IMR-90 (cell line): ENCODE data around the gene PRSS21. TPM values are rescaled to one million over a fixed set of nuclear protein-coding genes. Genes with fewer than 3 reads are reported as not detected.

ENCODE experiments used
- ATAC-seq: fragments of 200-7000 bp; cut with Tn5 transposase; 2 replicates; pipeline ENCODE4 v1.9.1; 2020; ENCODE audit warnings: low read depth, mild to moderate bottlenecking, moderate library complexity
- BruUV-seq: library from RNA; stranded (reverse); fragments of 400-500 nt; replicated peaks from 2 replicates; lab custom pipeline; 2021; lab: Mats Ljungman, UMichigan
- CTCF ChIA-PET: fragments of 300-600 bp; formaldehyde crosslinking; extraction: SDS; loops from one replicate; lab custom pipeline; 2021; ENCODE audit warnings: antibody characterized with exemption; lab: Yijun Ruan, JAX
- POLR2A ChIA-PET: fragments of 300-600 bp; sonication (Branson Sonifier 250); formaldehyde crosslinking; loops from one replicate; lab custom pipeline; 2022; ENCODE audit warnings: antibody characterized with exemption; ENCODE audit not compliant: unreplicated experiment; lab: Charles Lee
- DNase-seq: peaks from one replicate; pipeline ENCODE4 v3.0.0; 2013
- H2AFZ ChIP-seq: replicated peaks from 2 replicates; pipeline ENCODE3; 2013; ENCODE audit warnings: low read length, mild to moderate bottlenecking; ENCODE audit not compliant: poor library complexity
- H2AK5ac ChIP-seq: 2 replicates; pipeline ENCODE4 v1.6.1; 2013; ENCODE audit warnings: low read depth, low read length, inconsistent platforms
- H2AK9ac ChIP-seq: replicated peaks from 2 replicates; pipeline ENCODE3; 2013; ENCODE audit warnings: mild to moderate bottlenecking, low read depth, low read length, moderate library complexity; ENCODE audit not compliant: poor library complexity
- H2BK120ac ChIP-seq: 2 replicates; pipeline ENCODE4 v1.6.1; 2013; ENCODE audit warnings: low read depth, low read length, inconsistent platforms
- H2BK15ac ChIP-seq: 3 replicates; pipeline ENCODE4 v1.6.1; 2013; ENCODE audit warnings: low read depth, low read length, inconsistent platforms
- H2BK20ac ChIP-seq: 2 replicates; pipeline ENCODE4 v1.6.1; 2013; ENCODE audit warnings: low read depth, mild to moderate bottlenecking, inconsistent platforms, low read length, moderate library complexity
- H2BK5ac ChIP-seq: 2 replicates; pipeline ENCODE4 v1.6.1; 2013; ENCODE audit warnings: mild to moderate bottlenecking, low read depth, low read length, inconsistent platforms; ENCODE audit not compliant: poor library complexity, severe bottlenecking
- H3K14ac ChIP-seq: replicated peaks from 2 replicates; pipeline ENCODE4 v1.6.1; 2013; ENCODE audit warnings: low read depth, low read length, inconsistent platforms
- H3K18ac ChIP-seq: 2 replicates; pipeline ENCODE4 v1.6.1; 2013; ENCODE audit warnings: low read depth, low read length, control low read depth
- H3K23ac ChIP-seq: 2 replicates; pipeline ENCODE4 v1.6.1; 2013; ENCODE audit warnings: low read depth, low read length, inconsistent platforms
- H3K27ac ChIP-seq: 2 replicates; pipeline ENCODE4 v1.5.1; 2013; ENCODE audit warnings: mild to moderate bottlenecking, control low read depth, low read length; ENCODE audit not compliant: insufficient read depth
- H3K27me3 ChIP-seq: 2 replicates; pipeline ENCODE4 v1.6.1; 2013; ENCODE audit warnings: low read length; ENCODE audit not compliant: control insufficient read depth, insufficient read depth
- H3K36me3 ChIP-seq: 2 replicates; pipeline ENCODE4 v1.6.1; 2013; ENCODE audit warnings: low read length, mixed read lengths; ENCODE audit not compliant: control insufficient read depth, insufficient read depth
- H3K4ac ChIP-seq: 2 replicates; pipeline ENCODE4 v1.6.1; 2013; ENCODE audit warnings: low read depth, low read length, inconsistent platforms
- H3K4me1 ChIP-seq: 2 replicates; pipeline ENCODE4 v1.6.1; 2013; ENCODE audit warnings: low read length, mixed read lengths; ENCODE audit not compliant: control insufficient read depth, insufficient read depth
- H3K4me2 ChIP-seq: 2 replicates; pipeline ENCODE4 v1.6.1; 2013; ENCODE audit warnings: low read depth, mild to moderate bottlenecking, control low read depth, low read length, moderate library complexity
- H3K4me3 ChIP-seq: 2 replicates; pipeline ENCODE4 v1.5.1; 2013; ENCODE audit warnings: low read depth, mild to moderate bottlenecking, control low read depth, low read length, moderate library complexity; ENCODE audit not compliant: insufficient read depth
- H3K56ac ChIP-seq: 2 replicates; pipeline ENCODE4 v1.6.1; 2013; ENCODE audit warnings: low read length, inconsistent platforms; ENCODE audit not compliant: insufficient read depth; ENCODE audit errors: extremely low read depth
- H3K79me1 ChIP-seq, 2 experiments: 2 replicates each; pipeline ENCODE4 v1.6.1; 2013; ENCODE audit warnings: low read length in 2 of 2, inconsistent platforms in 1 of 2, low read depth in 1 of 2
- H3K9ac ChIP-seq: 2 replicates; pipeline ENCODE4 v1.6.1; 2013; ENCODE audit warnings: low read depth, low read length, control low read depth
- H3K9me1 ChIP-seq: 2 replicates; pipeline ENCODE4 v1.6.1; 2013; ENCODE audit warnings: low read length, inconsistent platforms; ENCODE audit not compliant: insufficient read depth
- H3K9me3 ChIP-seq: 2 replicates; pipeline ENCODE4 v1.6.1; 2013; ENCODE audit warnings: low read length; ENCODE audit not compliant: control insufficient read depth, insufficient read depth
- H4K20me1 ChIP-seq: 2 replicates; pipeline ENCODE4 v1.6.1; 2013; ENCODE audit warnings: low read length, inconsistent platforms; ENCODE audit not compliant: insufficient read depth
- H4K5ac ChIP-seq: 2 replicates; pipeline ENCODE4 v1.6.1; 2013; ENCODE audit warnings: mild to moderate bottlenecking, low read depth, low read length, control low read depth
- H4K8ac ChIP-seq, 2 experiments: 2 replicates each; pipeline ENCODE4 v1.6.1; 2013; ENCODE audit warnings: low read depth in 2 of 2, low read length in 2 of 2, control low read depth in 1 of 2, inconsistent platforms in 1 of 2
- H4K91ac ChIP-seq: 2 replicates; pipeline ENCODE4 v1.6.1; 2013; ENCODE audit warnings: low read depth, low read length, inconsistent platforms; ENCODE audit not compliant: insufficient read depth
- BHLHE40 ChIP-seq: fragments of 150-350 bp; IDR thresholded peaks from 2 replicates; pipeline ENCODE4 v1.6.1; 2016; ENCODE audit warnings: mild to moderate bottlenecking, low read depth, low read length
- CEBPB ChIP-seq: IDR thresholded peaks from 2 replicates; pipeline ENCODE4 v1.6.1; 2012; ENCODE audit warnings: low read depth, low read length, improper control_type of control experiment
- CTCF ChIP-seq: conservative IDR thresholded peaks from 2 replicates; pipeline ENCODE4 v1.5.1; 2012; ENCODE audit warnings: mild to moderate bottlenecking, low read depth, low read length, improper control_type of control experiment
- ELK1 ChIP-seq: fragments of 150-350 bp; IDR thresholded peaks from 2 replicates; pipeline ENCODE4 v1.6.1; 2016; ENCODE audit warnings: low read depth, mild to moderate bottlenecking, low read length, moderate library complexity, borderline replicate concordance
- MAFK ChIP-seq: IDR thresholded peaks from 2 replicates; pipeline ENCODE4 v1.6.1; 2012; ENCODE audit warnings: low read depth, low read length, improper control_type of control experiment
- MAZ ChIP-seq: IDR thresholded peaks from 2 replicates; pipeline ENCODE4 v1.6.1; 2012; ENCODE audit warnings: low read depth, mild to moderate bottlenecking, low read length, improper control_type of control experiment, moderate library complexity, borderline replicate concordance
- MXI1 ChIP-seq: IDR thresholded peaks from 2 replicates; pipeline ENCODE4 v1.6.1; 2012; ENCODE audit warnings: low read depth, mild to moderate bottlenecking, low read length, moderate library complexity, borderline replicate concordance
- NFE2L2 ChIP-seq: fragments of 150-350 bp; IDR thresholded peaks from 2 replicates; pipeline ENCODE4 v1.6.1; 2016; ENCODE audit warnings: low read depth, mild to moderate bottlenecking, low read length
- SMC3 ChIP-seq: fragments of 150-350 bp; IDR thresholded peaks from 2 replicates; pipeline ENCODE4 v1.6.1; 2016; ENCODE audit warnings: low read depth, mild to moderate bottlenecking, antibody characterized with exemption, low read length, moderate library complexity
- WGBS, 2 experiments: methylation state at CpG; one replicate each; pipeline versions ENCODE4 v1.1.5 to v1.1.7; 2013; ENCODE audit warnings: missing lambda C conversion rate in 2 of 2; ENCODE audit not compliant: insufficient read length in 1 of 2; ENCODE audit errors: extremely low coverage in 2 of 2; 5-methylcytosine and 5-hydroxymethylcytosine counted together
- dilution Hi-C: fragments of 300-500 bp; cut with HindIII; formaldehyde crosslinking; loops from one replicate; pipeline ENCODE4 v1.14.3; 2018; ENCODE audit warnings: low sequenced_read_pairs; ENCODE audit not compliant: unreplicated experiment
- in situ Hi-C: fragments of 300-500 bp; cut with MboI; formaldehyde crosslinking; loops from 3 replicates; pipeline ENCODE4 v1.14.3; 2019; ENCODE audit warnings: low sequenced_read_pairs, inconsistent platforms, mixed read lengths
- intact Hi-C: fragments of 100-400 bp; cut with micrococcal nuclease; formaldehyde crosslinking; loops from 2 replicates; pipeline ENCODE4 v1.10.0; 2022
- polyA plus RNA-seq, 3 experiments: library from polyadenylated mRNA; depleted of rRNA; stranded (reverse); fragments of >200 nt; gene quantifications; 2 replicates each; pipeline ENCODE4 v1.2.3, GENCODE V29; 2012; ENCODE audit warnings: low replicate concordance in 1 of 3
- total RNA-seq: library from RNA; depleted of rRNA; stranded (reverse); fragments of >200 nt; gene quantifications from 2 replicates; pipeline ENCODE4 v1.2.3, GENCODE V29; 2012

The PRSS21 gene
- total and polyA plus RNA-seq, 2 of the 4 experiments (the other 2 are of a cell fraction), result 0.21 TPM; not detected in 1

DNA sequence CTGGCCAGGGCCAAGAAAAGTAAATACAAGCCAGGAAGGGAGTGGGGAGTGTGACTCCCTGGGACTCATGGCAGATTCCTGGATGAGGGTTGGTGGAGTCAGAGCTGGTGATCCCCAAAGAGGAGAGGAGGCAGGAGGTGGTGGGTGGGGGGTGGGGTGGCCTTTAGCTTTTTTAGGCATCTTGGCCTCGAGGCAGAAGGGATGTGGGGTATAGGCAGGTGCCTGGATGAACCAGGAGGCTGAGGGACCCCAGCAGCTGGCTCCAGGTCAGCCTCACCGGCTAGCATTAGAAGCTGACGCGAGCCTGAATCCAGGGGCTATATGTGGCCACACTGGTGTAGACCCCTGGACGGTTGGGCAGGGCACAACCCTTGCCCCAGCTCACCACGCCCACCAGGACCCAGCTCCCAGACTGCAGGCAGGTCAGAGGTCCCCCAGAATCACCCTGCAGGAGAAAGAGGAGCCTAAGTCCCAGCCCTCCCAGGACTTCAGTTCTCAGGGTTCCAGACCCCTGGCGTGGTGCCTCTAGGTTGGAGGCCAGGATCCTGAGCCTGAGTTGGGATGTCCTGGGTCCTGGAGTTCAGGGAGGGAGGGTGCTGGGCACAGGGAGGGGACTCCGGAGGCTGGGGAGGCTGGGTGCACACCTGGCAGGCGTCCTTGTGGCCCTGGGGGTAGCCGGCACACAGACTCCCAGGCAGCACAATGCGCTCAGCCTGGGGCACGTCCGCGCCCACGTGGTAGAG lies 32.5 kb upstream of the PRSS21 start:
- Histone ChIP-seq H2BK20ac (no peak overlapping the region), H3K14ac (no peak overlapping the region), H3K9ac (no peak overlapping the region), H3K79me1 (no peaks in the 10 kb centered on the region), H3K56ac (no peak overlapping the region), H4K91ac (no peak overlapping the region), H3K4me1 (no peaks in the 10 kb centered on the region), H4K5ac (no peak overlapping the region), H3K36me3 (no peaks in the 10 kb centered on the region), H4K20me1 (no peaks in the 10 kb centered on the region), H3K27me3 (peaks cover 54% of the 10 kb centered on the region), H2BK15ac (no peak overlapping the region), H3K4me2 (no peak overlapping the region), H2BK120ac (no peak overlapping the region), H3K4ac (no peak overlapping the region), H2BK5ac (no peak overlapping the region), H3K23ac (no peak overlapping the region), H2AK5ac (no peak overlapping the region), H2AFZ (peak overlapping the region; percentile 41), H4K8ac (no peak overlapping the region), H3K4me3 (no peak overlapping the region), H3K9me3 (no peaks in the 10 kb centered on the region), H2AK9ac (no peak overlapping the region), H3K27ac (no peak overlapping the region), H3K9me1 (no peaks in the 10 kb centered on the region), H3K18ac (no peak overlapping the region)
- ATAC-seq (no peak), DNase-seq (no peak)
- BruUV-seq, result no TSS peak
- intact Hi-C loops (no loop called here), dilution Hi-C loops (no loop called here), in situ Hi-C loops (no loop called here)
- TF ChIP-seq SMC3 (no peak), BHLHE40 (no peak), ELK1 (no peak), MAZ (no peak), NFE2L2 (no peak), MXI1 (no peak), MAFK (no peak), CTCF (no peak), CEBPB (no peak)
- 30% methylated on average over 7 of the region's 15 CpGs; no CpG with 5 or more reads in 1 of the 2 experiments for WGBS, 2 experiments
- POLR2A ChIA-PET, result interaction anchor here (0.5 kb wide), 1 partner anchor 102 kb away, joined by 4 read pairs; the partner anchor contains the start of gene KCTD5
- CTCF ChIA-PET, result no interaction called here
